H1 (cell line): Measurements from ENCODE around the gene KRT80. TPM values are rescaled to one million over a fixed set of nuclear protein-coding genes. Genes with fewer than 3 reads are reported as not detected.
A peak's percentile ranks its signal among the peaks of the same experiment; 100 is the strongest.

Experiments used
- CTCF ChIA-PET: fragments of 300-600 bp; sonication (Branson Sonifier 250); formaldehyde crosslinking; loops from one replicate; lab custom pipeline; 2021; ENCODE audit not compliant: partially characterized antibody; lab: Charles Lee
- POLR2A ChIA-PET: fragments of 300-600 bp; sonication (Branson Sonifier 250); formaldehyde crosslinking; loops from one replicate; lab custom pipeline; 2021; ENCODE audit warnings: inconsistent platforms; ENCODE audit not compliant: partially characterized antibody; lab: Charles Lee
- DNase-seq, 2 experiments: peaks; one replicate each; pipeline versions ENCODE4 v3.0.0 to v3.0.0-alpha.2; 2010 to 2022; ENCODE audit warnings: low spot score in 2 of 2, low read depth in 1 of 2, mixed read lengths in 1 of 2
- FAIRE-seq: peaks from 2 replicates; lab custom pipeline; 2011; peaks lifted over from hg19 to GRCh38; lab: Jason Lieb, UNC
- H2AFZ ChIP-seq: 2 replicates; pipeline ENCODE4 v1.8.1; 2012; ENCODE audit warnings: low read length, inconsistent platforms
- H2AK5ac ChIP-seq: 2 replicates; pipeline ENCODE4 v1.6.1; 2013; ENCODE audit warnings: low read depth, low read length
- H2BK120ac ChIP-seq: replicated peaks from 2 replicates; pipeline ENCODE3; 2013; ENCODE audit warnings: low read depth, low read length, inconsistent platforms
- H2BK12ac ChIP-seq: 2 replicates; pipeline ENCODE4 v1.6.1; 2013; ENCODE audit warnings: low read depth, low read length
- H2BK15ac ChIP-seq: 2 replicates; pipeline ENCODE4 v1.6.1; 2013; ENCODE audit warnings: low read length
- H2BK20ac ChIP-seq: 2 replicates; pipeline ENCODE4 v1.6.1; 2013; ENCODE audit warnings: low read length
- H2BK5ac ChIP-seq: 2 replicates; pipeline ENCODE4 v1.6.1; 2013; ENCODE audit warnings: low read depth, low read length
- H3K14ac ChIP-seq: 2 replicates; pipeline ENCODE4 v1.6.1; 2013; ENCODE audit warnings: inconsistent platforms; ENCODE audit not compliant: insufficient read length
- H3K18ac ChIP-seq: 2 replicates; pipeline ENCODE4 v1.6.1; 2013; ENCODE audit warnings: low read length; ENCODE audit errors: extremely low read depth
- H3K23ac ChIP-seq: 2 replicates; pipeline ENCODE4 v1.6.1; 2013; ENCODE audit warnings: inconsistent platforms; ENCODE audit not compliant: insufficient read length
- H3K23me2 ChIP-seq: 2 replicates; pipeline ENCODE4 v1.6.1; 2013; ENCODE audit warnings: low read depth, low read length
- H3K27ac ChIP-seq: 2 replicates; pipeline ENCODE4 v1.6.1; 2011; ENCODE audit warnings: low read depth, low read length, inconsistent platforms
- H3K27me3 ChIP-seq, 4 experiments: replicated peaks in 1 of 4; 1 replicate in 1 of 4; 2 replicates in 3 of 4; pipeline versions ENCODE4 v1.6.1 to v1.8.1; 2011 to 2013; ENCODE audit warnings: low read length in 3 of 4, mild to moderate bottlenecking in 3 of 4, inconsistent platforms in 2 of 4, mixed read lengths in 2 of 4, moderate library complexity in 1 of 4; ENCODE audit not compliant: control insufficient read depth in 3 of 4, insufficient read depth in 3 of 4; ENCODE audit errors: extremely low read depth in 1 of 4
- H3K36me3 ChIP-seq, 4 experiments: 2 replicates each; pipeline versions ENCODE4 v1.6.1 to v1.8.1; 2011 to 2013; ENCODE audit warnings: mild to moderate bottlenecking in 4 of 4, low read length in 3 of 4, moderate library complexity in 2 of 4, control low read depth in 1 of 4, inconsistent platforms in 1 of 4; ENCODE audit not compliant: insufficient read depth in 4 of 4, control insufficient read depth in 2 of 4
- H3K4ac ChIP-seq: replicated peaks from 2 replicates; pipeline ENCODE3; 2013; ENCODE audit warnings: low read length, low read depth, mixed read lengths, inconsistent platforms; ENCODE audit not compliant: insufficient read length
- H3K4me1 ChIP-seq, 4 experiments: replicated peaks in 1 of 4; 1 replicate in 1 of 4; 2 replicates in 3 of 4; pipeline versions ENCODE4 v1.6.1 to v1.8.1; 2011 to 2013; ENCODE audit warnings: low read length in 3 of 4, inconsistent platforms in 2 of 4, mixed read lengths in 1 of 4; ENCODE audit not compliant: insufficient read depth in 4 of 4, control insufficient read depth in 3 of 4
- H3K4me2 ChIP-seq, 2 experiments: 2 replicates each; pipeline versions ENCODE4 v1.6.1 to v1.8.1; 2011 to 2013; ENCODE audit warnings: low read depth in 2 of 2, low read length in 2 of 2, control low read depth in 1 of 2, inconsistent platforms in 1 of 2, mild to moderate bottlenecking in 1 of 2; ENCODE audit not compliant: insufficient read depth in 1 of 2
- H3K4me3 ChIP-seq, 4 experiments: fragments of 200-600, 300-600 bp in 1 of 4; sonication (generic), shearing (Covaris generic), sonication (Bioruptor Twin) in 1 of 4; 2 replicates each; pipeline versions ENCODE4 v1.5.1 to v1.8.1; 2011 to 2016; ENCODE audit warnings: low read length in 4 of 4, low read depth in 3 of 4, control low read depth in 2 of 4, inconsistent platforms in 2 of 4, mild to moderate bottlenecking in 2 of 4, mixed read lengths in 1 of 4, moderate library complexity in 1 of 4; ENCODE audit not compliant: insufficient read depth in 2 of 4; ENCODE audit errors: extremely low read depth in 1 of 4
- H3K56ac ChIP-seq: replicated peaks from 2 replicates; pipeline ENCODE3; 2013; ENCODE audit warnings: low read depth, mild to moderate bottlenecking, mixed read lengths, low read length, inconsistent platforms; ENCODE audit not compliant: insufficient read length
- H3K79me1 ChIP-seq: 2 replicates; pipeline ENCODE4 v1.6.1; 2013; ENCODE audit warnings: low read depth, low read length, control low read depth
- H3K79me2 ChIP-seq, 2 experiments: 2 replicates each; pipeline versions ENCODE4 v1.6.1 to v1.8.1; 2012 to 2013; ENCODE audit warnings: low read length in 2 of 2, mild to moderate bottlenecking in 2 of 2, inconsistent platforms in 1 of 2; ENCODE audit not compliant: insufficient read depth in 2 of 2, control insufficient read depth in 1 of 2
- H3K9ac ChIP-seq, 4 experiments: replicated peaks in 1 of 4; 1 replicate in 1 of 4; 2 replicates in 3 of 4; pipeline versions ENCODE4 v1.6.1 to v1.8.1; 2011 to 2013; ENCODE audit warnings: low read depth in 3 of 4, low read length in 3 of 4, control low read depth in 2 of 4, mild to moderate bottlenecking in 2 of 4, moderate library complexity in 2 of 4, inconsistent platforms in 1 of 4; ENCODE audit errors: extremely low read depth in 1 of 4
- H3K9me3 ChIP-seq, 2 experiments: 2 replicates each; pipeline versions ENCODE4 v1.6.1 to v1.8.1; 2012 to 2013; ENCODE audit warnings: mild to moderate bottlenecking in 2 of 2, moderate library complexity in 2 of 2, control low read depth in 1 of 2, inconsistent platforms in 1 of 2, low read depth in 1 of 2, low read length in 1 of 2, mixed read lengths in 1 of 2; ENCODE audit not compliant: insufficient read depth in 2 of 2
- H4K20me1 ChIP-seq, 2 experiments: replicated peaks in 1 of 2; 2 replicates each; pipeline versions ENCODE3 to v1.8.1; 2011 to 2013; ENCODE audit warnings: inconsistent platforms in 2 of 2, low read length in 2 of 2, mild to moderate bottlenecking in 1 of 2; ENCODE audit not compliant: insufficient read depth in 2 of 2, control insufficient read depth in 1 of 2
- H4K5ac ChIP-seq: 2 replicates; pipeline ENCODE4 v1.6.1; 2013; ENCODE audit warnings: low read length, low read depth, mixed read lengths, inconsistent platforms; ENCODE audit not compliant: insufficient read length
- H4K8ac ChIP-seq: 2 replicates; pipeline ENCODE4 v1.8.0; 2013; ENCODE audit warnings: mild to moderate bottlenecking, moderate library complexity, low read length, inconsistent platforms; ENCODE audit not compliant: insufficient read depth; ENCODE audit errors: extremely low read depth
- H4K91ac ChIP-seq: replicated peaks from 2 replicates; pipeline ENCODE3; 2013; ENCODE audit warnings: low read length, mixed read lengths, inconsistent platforms; ENCODE audit not compliant: insufficient read length
- BCL11A ChIP-seq, 2 experiments: IDR thresholded peaks; one replicate each; pipeline ENCODE4 v1.6.1; 2011; ENCODE audit warnings: low read depth in 2 of 2, low read length in 2 of 2, mild to moderate bottlenecking in 2 of 2
- BRCA1 ChIP-seq: IDR thresholded peaks from 2 replicates; pipeline ENCODE4 v1.6.1; 2012; ENCODE audit warnings: low read depth, low read length, improper control_type of control experiment
- CHD2 ChIP-seq: IDR thresholded peaks from 2 replicates; pipeline ENCODE4 v1.6.1; 2012; ENCODE audit warnings: low read length, improper control_type of control experiment
- E2F6 ChIP-seq: IDR thresholded peaks from 2 replicates; pipeline ENCODE4 v1.6.1; 2012; ENCODE audit warnings: inconsistent platforms
- KDM5A ChIP-seq: fragments of 200-600 bp; IDR thresholded peaks from 2 replicates; pipeline ENCODE4 v1.7.1; 2012; ENCODE audit warnings: mild to moderate bottlenecking, low read length, inconsistent platforms, mixed read lengths
- POLR2A ChIP-seq, 2 experiments: IDR thresholded peaks; 1 replicate in 1 of 2; 2 replicates in 1 of 2; pipeline ENCODE4 v1.6.1; 2011; ENCODE audit warnings: low read depth in 2 of 2, low read length in 2 of 2, mild to moderate bottlenecking in 2 of 2; ENCODE audit errors: control extremely low read depth in 1 of 2
- WGBS, 2 experiments: shearing (Covaris generic) in 1 of 2; methylation state at CpG; one replicate each; pipeline versions ENCODE4 v1.1.6 to v1.1.7; 2013 to 2015; ENCODE audit warnings: low lambda C conversion rate in 2 of 2, mixed read lengths in 2 of 2, inconsistent platforms in 1 of 2, low coverage in 1 of 2, missing lambda C conversion rate in 1 of 2; ENCODE audit not compliant: insufficient replicate concordance in 2 of 2, insufficient coverage in 1 of 2, insufficient read length in 1 of 2; ENCODE audit errors: extremely low coverage in 1 of 2, missing lambda C conversion rate in 1 of 2; 5-methylcytosine and 5-hydroxymethylcytosine counted together
- polyA plus RNA-seq, 7 experiments: library from polyadenylated mRNA; depleted of rRNA in 3 of 7; stranded (reverse) in 5 of 7; unstranded in 2 of 7; fragments of >200 nt in 5 of 7; fragments of 200-250 nt in 2 of 7; gene quantifications; 1 replicate in 5 of 7; 2 replicates in 1 of 7; 4 replicates in 1 of 7; pipeline versions ENCODE4 v1.2.1 to v1.2.3, GENCODE V29; 2011 to 2013; ENCODE audit warnings: missing spikeins in 2 of 7, mixed read lengths in 2 of 7
- total RNA-seq: library from RNA; stranded (reverse); fragmentation: NEBNext Ultra II Directional; extraction: Animal tissue kit (Norgen Biotek cat#: 25700); gene quantifications from 2 replicates; pipeline ENCODE4 v1.2.1, GENCODE V29; 2021
- TF ChIP-seq, protein P1 (sequence below): IDR thresholded peaks from 2 replicates; pipeline ENCODE4 v1.6.1; 2012; ENCODE audit warnings: low read length, inconsistent platforms

Gene KRT80
- total and polyA plus RNA-seq, 2 of the 8 experiments (the other 6 are each of a cell fraction or from before 2014, with no cell fraction given) = 0.05 TPM; not detected in 1

GRCh38 chr12:52147964-52148463 lies 43.8 kb downstream of the KRT80 start:
- no peak overlapping the region for H4K5ac ChIP-seq
- peak overlapping the region; percentile 82; the same call in 1 of the 2 replicates for H2AK5ac ChIP-seq
- FAIRE-seq (no peak), DNase-seq (no peak)
- H2BK120ac ChIP-seq = no peak overlapping the region
- no peak overlapping the region for H3K14ac ChIP-seq
- no peak overlapping the region for H3K4me2 ChIP-seq
- peaks cover 8 to 45% (median 19%) of the 10 kb centered on the region in 4 experiments for H3K4me1 ChIP-seq
- no peaks in the 10 kb centered on the region for H3K36me3 ChIP-seq
- peak overlapping the region; percentile 39; the same call in 1 of the 2 replicates for H4K8ac ChIP-seq
- ChIA-PET POLR2A (interaction anchor here (0.7 to 2.1 kb wide), 4 partner anchors 10 to 26 kb away, joined by 3 to 5 read pairs (median 3); no protein-coding TSS in a partner anchor), CTCF (interaction anchor here (0.8 to 3.3 kb wide), 29 partner anchors 8 to 817 kb away, joined by 3 to 13 read pairs (median 5); partner anchors contain the start of gene KRT85)
- WGBS, 2 experiments = 90% methylated on average over 8 of the region's 10 CpGs; no CpG with 5 or more reads in 1 of the 2 experiments
- peak overlapping the region; percentile 78 for H3K18ac ChIP-seq
- H2BK15ac ChIP-seq = 0 out of 2 replicates have a peak overlapping the region, but pooled peaks have one; percentile 92
- no peak overlapping the region for H3K23ac ChIP-seq
- TF ChIP-seq CHD2 (no peak), POLR2A (IDR thresholded peaks at IDR 0.05; ENCODE audit: control extremely low read depth in 1 of 2, low read depth in 2 of 2, low read length in 2 of 2) (no peak), KDM5A (no peak), BCL11A (IDR thresholded peaks at IDR 0.05; ENCODE audit: low read depth in 2 of 2, low read length in 2 of 2) (no peak), E2F6 (no peak), BRCA1 (no peak)
- TF ChIP-seq, protein P1, sequence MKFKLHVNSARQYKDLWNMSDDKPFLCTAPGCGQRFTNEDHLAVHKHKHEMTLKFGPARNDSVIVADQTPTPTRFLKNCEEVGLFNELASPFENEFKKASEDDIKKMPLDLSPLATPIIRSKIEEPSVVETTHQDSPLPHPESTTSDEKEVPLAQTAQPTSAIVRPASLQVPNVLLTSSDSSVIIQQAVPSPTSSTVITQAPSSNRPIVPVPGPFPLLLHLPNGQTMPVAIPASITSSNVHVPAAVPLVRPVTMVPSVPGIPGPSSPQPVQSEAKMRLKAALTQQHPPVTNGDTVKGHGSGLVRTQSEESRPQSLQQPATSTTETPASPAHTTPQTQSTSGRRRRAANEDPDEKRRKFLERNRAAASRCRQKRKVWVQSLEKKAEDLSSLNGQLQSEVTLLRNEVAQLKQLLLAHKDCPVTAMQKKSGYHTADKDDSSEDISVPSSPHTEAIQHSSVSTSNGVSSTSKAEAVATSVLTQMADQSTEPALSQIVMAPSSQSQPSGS = no peak
- H3K4me3 ChIP-seq = no peak overlapping the region
- no peak overlapping the region; a peak in 2 of 7 replicates for H3K9ac ChIP-seq
- H3K9me3 ChIP-seq = no peaks in the 10 kb centered on the region
- H3K27me3 ChIP-seq = peaks cover 0 to 4% (median 2%) of the 10 kb centered on the region in 4 experiments; a peak in 2 of 7 replicates
- H3K79me1 ChIP-seq = no peaks in the 10 kb centered on the region
- H2AFZ ChIP-seq = no peak overlapping the region
- peak overlapping the region; percentile 73 for H3K27ac ChIP-seq
- H3K56ac ChIP-seq = no peak overlapping the region
- H2BK20ac ChIP-seq = peak overlapping the region; percentile 61; the same call in 1 of the 2 replicates
- no peaks in the 10 kb centered on the region; the same call in 1 of the 2 replicates for H3K23me2 ChIP-seq
- no peak overlapping the region for H3K4ac ChIP-seq
- H2BK12ac ChIP-seq = peak overlapping the region; percentile 69; the same call in 1 of the 2 replicates
- peak overlapping the region; percentile 12 for H4K91ac ChIP-seq
- no peaks in the 10 kb centered on the region for H3K79me2 ChIP-seq
- peak overlapping the region; percentile 95 for H2BK5ac ChIP-seq
- no peaks in the 10 kb centered on the region for H4K20me1 ChIP-seq
